HG03469 (cell line): ENCODE data around the gene SGO2.

Source experiments
- ATAC-seq: cut with Tn5 transposase; IDR thresholded peaks from one replicate; pipeline ENCODE4 v1.9.1; 2021; ENCODE audit warnings: mild to moderate bottlenecking, moderate library complexity, moderate number of reproducible peaks; ENCODE audit not compliant: unreplicated experiment

Gene SGO2, protein sequence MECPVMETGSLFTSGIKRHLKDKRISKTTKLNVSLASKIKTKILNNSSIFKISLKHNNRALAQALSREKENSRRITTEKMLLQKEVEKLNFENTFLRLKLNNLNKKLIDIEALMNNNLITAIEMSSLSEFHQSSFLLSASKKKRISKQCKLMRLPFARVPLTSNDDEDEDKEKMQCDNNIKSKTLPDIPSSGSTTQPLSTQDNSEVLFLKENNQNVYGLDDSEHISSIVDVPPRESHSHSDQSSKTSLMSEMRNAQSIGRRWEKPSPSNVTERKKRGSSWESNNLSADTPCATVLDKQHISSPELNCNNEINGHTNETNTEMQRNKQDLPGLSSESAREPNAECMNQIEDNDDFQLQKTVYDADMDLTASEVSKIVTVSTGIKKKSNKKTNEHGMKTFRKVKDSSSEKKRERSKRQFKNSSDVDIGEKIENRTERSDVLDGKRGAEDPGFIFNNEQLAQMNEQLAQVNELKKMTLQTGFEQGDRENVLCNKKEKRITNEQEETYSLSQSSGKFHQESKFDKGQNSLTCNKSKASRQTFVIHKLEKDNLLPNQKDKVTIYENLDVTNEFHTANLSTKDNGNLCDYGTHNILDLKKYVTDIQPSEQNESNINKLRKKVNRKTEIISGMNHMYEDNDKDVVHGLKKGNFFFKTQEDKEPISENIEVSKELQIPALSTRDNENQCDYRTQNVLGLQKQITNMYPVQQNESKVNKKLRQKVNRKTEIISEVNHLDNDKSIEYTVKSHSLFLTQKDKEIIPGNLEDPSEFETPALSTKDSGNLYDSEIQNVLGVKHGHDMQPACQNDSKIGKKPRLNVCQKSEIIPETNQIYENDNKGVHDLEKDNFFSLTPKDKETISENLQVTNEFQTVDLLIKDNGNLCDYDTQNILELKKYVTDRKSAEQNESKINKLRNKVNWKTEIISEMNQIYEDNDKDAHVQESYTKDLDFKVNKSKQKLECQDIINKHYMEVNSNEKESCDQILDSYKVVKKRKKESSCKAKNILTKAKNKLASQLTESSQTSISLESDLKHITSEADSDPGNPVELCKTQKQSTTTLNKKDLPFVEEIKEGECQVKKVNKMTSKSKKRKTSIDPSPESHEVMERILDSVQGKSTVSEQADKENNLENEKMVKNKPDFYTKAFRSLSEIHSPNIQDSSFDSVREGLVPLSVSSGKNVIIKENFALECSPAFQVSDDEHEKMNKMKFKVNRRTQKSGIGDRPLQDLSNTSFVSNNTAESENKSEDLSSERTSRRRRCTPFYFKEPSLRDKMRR

GRCh38 chr2:200525882-200526651 lies at the start of gene SGO2:
Gene SGO2 (plus strand): TSS chr2:200526207. CDS start chr2:200532976, 6,769 bp downstream.
- peak; percentile 99 for ATAC-seq

GRCh38 chr2:200476836-200477235 lies 49.2 kb upstream of the SGO2 start:
- no peak for ATAC-seq

DNA sequence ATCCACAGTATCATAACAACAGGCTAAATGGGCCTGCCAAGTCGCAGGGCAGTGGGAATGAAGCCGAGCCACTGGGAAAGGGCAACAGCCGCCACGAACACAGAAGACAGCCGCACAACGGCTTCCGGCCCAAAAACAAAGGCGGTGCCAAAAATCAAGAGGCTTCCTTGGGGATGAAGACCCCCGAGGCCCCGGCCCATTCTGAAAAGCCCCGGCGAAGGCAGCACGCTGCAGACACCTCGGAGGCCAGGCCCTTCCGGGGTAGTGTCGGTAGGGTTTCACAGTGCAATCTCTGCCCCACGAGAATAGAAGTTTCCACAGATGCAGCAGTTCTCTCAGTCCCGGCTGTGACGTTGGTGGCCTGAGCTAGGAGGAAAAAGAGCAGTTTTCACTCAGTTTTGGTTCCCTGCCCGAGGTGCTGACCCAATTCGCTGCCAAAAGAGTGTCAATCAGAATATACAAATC lies 48.3 kb upstream of the SGO2 start:
- no peak for ATAC-seq

DNA sequence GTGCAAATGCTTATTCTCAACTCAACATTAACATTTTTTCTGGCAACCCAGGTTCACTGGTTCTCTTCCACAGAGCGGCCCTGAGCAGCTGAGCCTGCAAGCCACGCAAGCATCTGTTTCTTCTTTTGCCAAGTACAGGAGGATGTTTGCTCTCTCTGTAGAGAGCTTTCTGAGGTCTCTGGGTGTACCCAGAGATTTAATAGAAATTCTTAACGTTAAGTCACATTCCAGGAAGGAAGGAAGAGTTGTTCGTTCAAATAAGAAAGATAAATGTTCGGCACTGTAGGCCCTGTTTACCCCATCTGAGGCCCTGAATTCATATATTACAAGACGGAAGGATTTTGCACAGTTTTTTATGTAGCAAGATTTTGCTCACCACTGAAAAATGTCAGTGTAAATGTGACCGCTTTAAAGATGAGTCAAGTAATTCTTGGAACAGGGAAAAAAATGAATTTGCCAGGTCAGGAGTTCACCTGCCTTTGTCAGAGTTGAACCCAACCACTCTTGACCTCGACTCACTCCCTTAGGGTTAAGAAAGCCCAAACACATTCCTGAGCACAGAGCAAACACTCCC lies 46.2 kb upstream of the SGO2 start:
- no peak for ATAC-seq

- peak; percentile 40 for ATAC-seq
These were observed 43.8 kb upstream of the SGO2 start for GRCh38 chr2:200482194-200482593.

- peak; percentile 37 for ATAC-seq
These were observed 42.2 kb upstream of the SGO2 start for GRCh38 chr2:200483729-200484198.

- no peak for ATAC-seq
These were observed 41.1 kb upstream of the SGO2 start for GRCh38 chr2:200484934-200485333.

DNA sequence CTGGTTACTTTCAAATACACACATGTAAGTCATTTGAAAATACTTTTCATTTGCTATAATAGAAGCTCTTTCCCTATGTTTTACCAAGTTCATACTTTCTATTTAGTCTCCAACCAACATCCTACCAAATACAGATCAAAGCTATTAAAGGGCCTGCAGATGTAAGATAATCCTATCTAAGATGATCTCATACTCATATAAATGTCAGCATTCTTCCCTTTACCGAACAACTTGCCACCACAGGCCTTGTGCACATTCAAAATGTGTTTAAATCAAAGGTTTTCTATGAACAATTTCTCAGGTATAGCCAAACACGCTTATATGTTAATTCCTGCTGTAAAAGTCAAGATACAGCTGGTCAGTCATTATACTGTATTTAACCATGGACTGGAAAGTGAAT lies 39.5 kb upstream of the SGO2 start:
- ATAC-seq, result no peak

DNA sequence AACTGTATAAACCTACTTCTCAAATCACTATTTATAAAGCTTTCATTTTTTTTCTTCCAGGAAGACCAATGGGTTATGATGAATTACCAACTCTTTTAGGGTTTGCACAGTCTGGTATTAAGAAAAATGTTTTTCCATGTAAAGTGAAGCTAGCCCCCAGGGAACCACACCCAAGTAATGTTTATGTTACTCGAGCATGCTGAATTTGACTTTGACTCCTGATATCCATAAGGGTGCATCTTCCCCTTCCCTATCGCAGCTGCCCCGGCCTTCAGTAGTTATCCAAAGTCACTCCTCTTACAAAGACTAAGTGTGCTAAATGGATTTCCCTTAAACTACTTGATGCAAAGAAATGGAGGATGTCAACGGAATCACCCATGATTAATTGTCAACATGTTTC lies 37.8 kb upstream of the SGO2 start:
- no peak for ATAC-seq

DNA sequence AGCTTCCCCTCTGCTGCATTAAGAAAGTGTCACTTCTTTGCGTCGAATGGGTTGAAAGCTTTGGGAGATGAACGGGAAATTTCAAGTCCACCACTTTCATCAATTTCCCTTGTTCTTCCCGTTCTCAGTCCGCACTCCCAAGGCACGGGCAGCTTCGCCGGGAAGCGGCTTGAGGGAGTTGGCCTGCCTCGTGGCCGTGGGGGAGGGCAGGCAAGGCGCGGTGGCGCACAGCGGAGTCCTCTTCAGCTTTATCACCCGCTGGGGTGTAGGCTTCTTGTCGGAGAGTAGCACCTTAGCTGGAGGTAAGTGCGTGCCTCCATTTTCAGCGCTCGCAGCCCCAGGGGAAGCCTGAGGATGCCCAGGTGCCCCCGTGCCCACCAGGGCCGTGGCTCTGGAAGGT lies 36.0 kb upstream of the SGO2 start:
- no peak for ATAC-seq

DNA sequence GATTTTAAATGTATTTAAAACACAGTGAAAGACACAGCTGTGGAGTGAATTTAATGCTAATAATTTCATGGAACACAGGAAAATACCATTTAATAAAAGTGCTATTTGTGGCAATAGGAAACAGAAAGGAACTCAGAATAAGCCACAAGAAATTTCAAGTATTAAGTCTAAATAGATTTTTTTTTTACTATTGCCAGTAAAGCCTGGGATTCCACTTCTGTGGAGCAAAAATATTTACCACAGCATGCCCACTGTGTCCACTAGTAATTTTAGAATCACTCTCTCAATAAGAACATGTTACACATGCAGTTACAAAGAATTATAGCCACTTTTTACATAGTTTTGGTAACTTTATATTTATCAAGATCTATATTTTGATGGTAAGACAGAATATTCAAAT lies 33.4 kb upstream of the SGO2 start:
- no peak for ATAC-seq

DNA sequence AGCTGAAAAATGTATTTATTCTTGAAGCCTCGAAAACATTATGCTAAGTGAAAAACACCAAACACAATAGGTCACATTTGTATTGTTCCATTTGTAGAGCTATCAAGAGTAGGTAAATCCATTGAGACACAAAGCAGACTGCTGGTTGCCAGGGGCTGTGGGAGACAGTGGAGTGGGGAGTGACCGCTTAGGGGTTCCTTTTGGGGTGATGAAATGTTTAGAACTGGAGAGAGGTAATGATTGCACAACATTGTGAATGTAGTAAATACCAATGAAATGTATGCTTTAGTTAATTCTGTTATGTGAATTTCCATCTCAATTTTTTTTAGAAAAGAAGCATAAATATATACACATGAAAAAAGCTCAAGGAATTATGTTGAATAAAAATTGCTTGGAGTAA lies 32.0 kb upstream of the SGO2 start:
- ATAC-seq, result no peak

- ATAC-seq, result no peak
These were observed 29.3 kb upstream of the SGO2 start for GRCh38 chr2:200496696-200497095.

DNA sequence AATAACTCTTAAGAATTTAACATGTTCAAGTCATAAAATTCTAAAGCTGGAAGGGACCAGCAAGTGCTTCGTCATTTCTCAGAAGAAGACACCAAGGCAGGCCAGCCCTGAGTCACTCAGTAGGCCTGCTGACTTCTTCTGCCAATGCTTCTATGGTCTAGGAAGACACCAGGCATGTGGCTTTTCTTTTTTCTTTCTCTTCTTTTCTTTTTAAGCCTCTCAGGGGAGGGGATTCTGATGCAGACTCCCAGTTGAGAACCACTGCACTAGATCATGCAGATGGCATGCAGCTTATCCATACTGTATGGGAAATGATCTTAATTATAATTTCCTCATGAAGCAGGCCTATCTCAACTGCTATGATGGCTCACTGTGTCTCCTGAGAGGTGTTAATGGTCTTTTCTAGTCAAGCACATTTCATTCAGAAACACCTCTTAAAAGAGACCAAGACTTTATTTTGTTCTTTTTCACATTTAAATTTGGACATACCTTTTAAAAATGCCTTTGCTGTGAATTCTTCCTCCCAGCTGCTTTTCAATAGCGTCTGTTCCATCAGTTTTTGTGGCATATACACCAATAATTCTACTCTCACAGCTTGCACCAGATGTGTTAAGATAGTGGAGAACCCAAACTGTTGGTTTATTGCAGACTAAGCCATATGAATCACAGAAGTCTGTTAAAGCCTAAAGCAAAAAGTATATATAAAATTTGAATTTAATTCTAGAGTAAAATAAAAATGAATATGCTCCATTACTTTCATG lies 27.4 kb upstream of the SGO2 start:
- no peak for ATAC-seq

DNA sequence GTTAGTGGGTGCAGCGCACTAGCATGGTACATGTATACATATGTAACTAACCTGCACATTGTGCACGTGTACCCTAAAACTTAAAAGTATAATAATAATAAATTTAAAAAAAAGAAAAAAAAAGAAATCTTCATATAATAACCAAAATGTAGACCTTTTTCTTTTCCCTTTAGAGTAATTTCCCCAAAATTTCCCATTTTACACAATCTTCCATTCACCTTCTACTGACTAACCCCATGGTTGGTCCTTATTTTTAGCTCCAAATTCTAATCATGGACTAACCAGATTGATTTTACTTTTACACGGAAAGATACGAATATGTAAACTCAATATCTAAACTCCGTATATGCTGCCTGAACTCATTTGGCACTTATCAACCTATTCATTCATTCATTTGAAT lies 23.8 kb upstream of the SGO2 start:
- no peak for ATAC-seq

DNA sequence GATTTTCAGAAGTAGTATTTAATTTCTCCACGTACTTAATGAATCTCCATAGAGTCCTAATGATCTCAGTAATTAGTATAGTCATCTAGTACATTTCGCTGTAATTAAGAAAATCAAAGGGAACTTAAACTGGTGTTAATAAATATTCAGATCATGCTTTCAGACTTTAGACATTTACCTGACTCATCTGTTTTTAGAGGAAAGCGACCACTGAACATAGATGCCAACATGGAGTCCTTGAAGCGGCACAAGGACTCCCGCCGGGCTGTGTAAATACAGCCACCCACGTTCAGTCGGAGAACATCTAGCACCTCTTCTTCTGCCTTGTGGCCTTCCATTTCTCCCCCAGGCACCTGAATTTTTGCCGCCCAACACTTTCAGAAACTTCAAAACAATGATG lies 19.3 kb upstream of the SGO2 start:
- no peak for ATAC-seq

GRCh38 chr2:200507179-200507578 lies 18.8 kb upstream of the SGO2 start:
- ATAC-seq, result no peak

- no peak for ATAC-seq
These were observed 16.8 kb upstream of the SGO2 start for GRCh38 chr2:200509235-200509611.
